Neural progenitor cell (in vitro differentiated cells): ENCODE measurements around the gene ATP6V0E1.

ENCODE experiments used
- EZH2 ChIP-seq: fragments of 200-600 bp; sonication (generic); IDR thresholded peaks from 2 replicates; pipeline ENCODE4 v1.6.1; 2017; ENCODE audit warnings: antibody characterized with exemption, mild to moderate bottlenecking, moderate library complexity
- EZH2phosphoT487 ChIP-seq: fragments of 200-600 bp; sonication (generic); IDR thresholded peaks from 2 replicates; pipeline ENCODE4 v1.6.1; 2017; ENCODE audit warnings: antibody characterized with exemption
- TF ChIP-seq, protein P1 (sequence below): fragments of 200-600 bp; sonication (generic); IDR thresholded peaks from 2 replicates; pipeline ENCODE4 v1.5.1; 2017; ENCODE audit warnings: antibody characterized with exemption, mild to moderate bottlenecking

DNA sequence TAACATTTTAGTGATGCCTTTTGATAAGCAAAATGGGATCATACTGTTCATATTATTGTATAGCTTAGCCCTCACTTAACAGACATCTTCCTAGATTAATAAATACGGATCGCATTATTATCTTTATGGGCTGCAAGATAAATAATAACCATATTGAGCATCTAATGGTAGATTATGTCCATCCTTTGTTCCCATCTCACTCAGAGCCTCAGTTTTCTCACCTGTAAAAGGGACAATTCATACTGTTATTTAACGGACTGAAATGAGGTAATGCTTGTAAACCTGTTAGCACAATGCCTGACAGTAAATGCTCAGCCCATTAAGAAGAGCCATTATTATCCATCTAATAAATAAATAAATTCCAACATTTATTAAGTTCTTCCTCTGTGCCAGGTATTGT, 27.3 kb upstream of the ATP6V0E1 start:
- TF ChIP-seq, protein P1, sequence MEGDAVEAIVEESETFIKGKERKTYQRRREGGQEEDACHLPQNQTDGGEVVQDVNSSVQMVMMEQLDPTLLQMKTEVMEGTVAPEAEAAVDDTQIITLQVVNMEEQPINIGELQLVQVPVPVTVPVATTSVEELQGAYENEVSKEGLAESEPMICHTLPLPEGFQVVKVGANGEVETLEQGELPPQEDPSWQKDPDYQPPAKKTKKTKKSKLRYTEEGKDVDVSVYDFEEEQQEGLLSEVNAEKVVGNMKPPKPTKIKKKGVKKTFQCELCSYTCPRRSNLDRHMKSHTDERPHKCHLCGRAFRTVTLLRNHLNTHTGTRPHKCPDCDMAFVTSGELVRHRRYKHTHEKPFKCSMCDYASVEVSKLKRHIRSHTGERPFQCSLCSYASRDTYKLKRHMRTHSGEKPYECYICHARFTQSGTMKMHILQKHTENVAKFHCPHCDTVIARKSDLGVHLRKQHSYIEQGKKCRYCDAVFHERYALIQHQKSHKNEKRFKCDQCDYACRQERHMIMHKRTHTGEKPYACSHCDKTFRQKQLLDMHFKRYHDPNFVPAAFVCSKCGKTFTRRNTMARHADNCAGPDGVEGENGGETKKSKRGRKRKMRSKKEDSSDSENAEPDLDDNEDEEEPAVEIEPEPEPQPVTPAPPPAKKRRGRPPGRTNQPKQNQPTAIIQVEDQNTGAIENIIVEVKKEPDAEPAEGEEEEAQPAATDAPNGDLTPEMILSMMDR = no peak
- TF ChIP-seq EZH2phosphoT487 (no peak), EZH2 (no peak)
